ENCODE results near the gene IL5. TPM values are rescaled to one million over a fixed set of nuclear protein-coding genes. Genes with fewer than 3 reads are reported as not detected.
"Not testable (repeated sequence)": the region's sequence is repeated elsewhere in the genome, so short reads cannot be mapped to it uniquely, and the experiment has no call there.

The IL5 gene
- total RNA-seq, 1 donor from 2014 or later, result not detected

DNA sequence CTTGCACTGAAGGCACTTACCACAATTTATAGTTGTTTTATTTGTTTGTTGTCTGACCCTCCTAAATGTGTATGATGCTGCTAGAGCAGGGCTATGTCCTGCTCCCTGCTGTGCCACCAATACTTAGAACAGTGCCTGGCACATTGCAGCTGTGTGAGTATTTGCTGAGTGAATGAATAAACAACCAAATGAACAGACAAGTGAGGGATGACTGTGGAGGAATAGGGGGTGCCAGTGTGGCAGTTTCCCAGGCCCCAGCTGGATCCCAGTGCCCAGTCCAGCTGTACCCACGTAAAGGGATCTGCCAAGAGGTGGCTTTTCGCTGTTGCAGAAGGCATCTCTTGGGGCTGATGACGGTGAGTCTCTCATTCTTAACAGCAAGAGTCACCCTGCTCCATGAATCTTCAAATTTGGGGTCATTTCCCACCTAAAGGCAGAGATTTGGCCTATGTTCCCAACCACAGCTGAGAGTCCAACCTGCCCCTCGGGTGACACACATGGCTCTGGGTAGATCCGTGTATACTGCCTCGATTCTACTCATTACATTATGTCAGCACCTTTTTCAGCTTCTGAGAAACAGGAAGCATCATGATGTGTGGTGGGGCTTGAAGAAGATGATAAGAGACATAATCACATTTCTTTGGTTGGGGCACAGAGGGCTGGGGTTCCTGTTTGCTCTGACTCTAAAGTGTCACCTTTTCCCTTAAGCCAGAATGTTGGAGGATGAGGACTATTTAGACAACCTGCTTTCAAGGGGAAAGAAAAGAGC is 14.3 kb downstream of the IL5 start:
- no peak for DNase-seq

GRCh38 chr5:132528021-132528420 is 15.3 kb downstream of the IL5 start:
- DNase-seq, result no peak

DNA sequence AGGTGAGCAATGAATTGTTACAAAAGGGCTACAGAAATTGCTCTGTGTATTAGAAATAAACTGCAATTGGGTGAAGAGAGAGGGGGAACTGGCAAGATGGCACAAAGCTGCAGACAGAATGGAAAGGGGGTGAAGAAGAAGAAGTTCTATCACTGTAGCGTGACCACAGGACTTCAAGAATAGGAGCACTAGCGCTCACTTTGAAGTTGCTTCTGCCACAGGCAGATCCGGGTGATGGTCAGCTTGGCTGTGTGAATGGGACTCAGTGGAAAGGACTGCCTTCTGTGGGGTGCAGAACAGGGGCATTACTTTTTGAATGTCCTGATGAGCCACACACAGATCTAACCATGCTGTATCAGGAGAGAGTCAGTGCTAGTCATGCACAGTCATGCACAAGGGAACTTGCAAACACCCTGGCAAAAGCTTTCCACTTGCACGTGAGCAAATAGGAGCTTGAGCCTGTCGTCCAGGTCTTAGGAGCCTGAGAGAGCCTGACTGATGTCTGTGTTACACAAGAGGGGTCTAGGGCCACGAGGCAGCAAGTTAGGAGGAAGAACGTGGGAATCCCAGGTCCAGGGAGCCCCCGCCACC is 16.3 kb downstream of the IL5 start:
- no peak for DNase-seq

GRCh38 chr5:132526290-132526973 is 16.9 kb downstream of the IL5 start:
- peak; percentile 80 for DNase-seq

GRCh38 chr5:132525299-132525724 is 18.0 kb downstream of the IL5 start:
- no peak for DNase-seq

- not testable (repeated sequence) for DNase-seq
These were observed 18.4 kb downstream of the IL5 start for GRCh38 chr5:132524877-132525276.

GRCh38 chr5:132522067-132522466 is 21.3 kb downstream of the IL5 start:
- DNase-seq, result not testable (repeated sequence)

DNA sequence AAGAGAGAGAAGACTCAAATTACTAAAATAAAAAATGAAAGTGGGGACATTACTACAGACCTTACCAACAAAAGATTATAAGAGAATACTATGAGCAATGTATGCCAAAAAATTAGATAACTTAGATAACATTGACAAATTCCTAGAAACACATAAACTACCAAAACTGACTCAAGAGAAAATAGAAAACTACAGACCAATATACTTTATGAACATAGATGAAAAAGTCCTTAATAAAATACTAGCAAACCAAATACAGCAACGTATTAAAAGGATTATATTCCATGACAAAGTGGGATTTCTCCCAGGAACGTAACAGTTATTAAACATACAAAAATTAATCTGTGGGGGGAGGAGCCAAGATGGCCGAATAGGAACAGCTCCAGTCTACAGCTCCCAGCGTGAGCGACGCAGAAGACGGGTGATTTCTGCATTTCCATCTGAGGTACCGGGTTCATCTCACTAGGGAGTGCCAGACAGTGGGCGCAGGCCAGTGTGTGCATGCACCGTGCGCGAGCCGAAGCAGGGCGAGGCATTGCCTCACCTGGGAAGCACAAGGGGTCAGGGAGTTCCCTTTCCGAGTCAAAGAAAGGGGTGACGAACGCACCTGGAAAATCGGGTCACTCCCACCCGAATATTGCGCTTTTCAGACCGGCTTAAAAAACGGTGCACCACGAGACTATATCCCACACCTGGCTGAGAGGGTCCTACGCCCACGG is 29.5 kb downstream of the IL5 start:
- not testable (repeated sequence) for DNase-seq

DNA sequence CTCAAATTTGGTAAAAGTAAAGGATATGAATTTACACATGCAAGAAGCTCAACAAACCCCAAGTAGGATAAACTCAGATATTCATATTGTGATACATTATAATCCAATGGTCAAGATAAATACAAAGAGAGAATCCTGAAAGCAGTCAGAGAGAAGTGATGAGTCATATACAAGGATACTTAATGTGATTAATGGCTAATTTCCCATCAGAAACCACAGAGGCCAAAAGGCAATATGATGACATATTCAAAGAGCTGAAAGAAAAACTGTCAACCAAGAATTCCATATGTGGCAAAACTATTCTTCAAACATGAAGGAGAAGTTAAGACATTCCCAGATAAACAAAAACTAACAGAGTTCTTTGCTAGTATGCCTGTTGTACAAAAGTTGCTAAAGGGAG is 33.2 kb downstream of the IL5 start:
- no peak for DNase-seq

GRCh38 chr5:132506094-132506692 is 37.1 kb downstream of the IL5 start:
- peak; percentile 68 for DNase-seq

- no peak for DNase-seq
These were observed 37.7 kb downstream of the IL5 start for GRCh38 chr5:132505641-132506040.

GRCh38 chr5:132504746-132505145 is 38.6 kb downstream of the IL5 start:
- no peak for DNase-seq

GRCh38 chr5:132503244-132503643 is 40.1 kb downstream of the IL5 start:
- no peak for DNase-seq

GRCh38 chr5:132501961-132502931 is 41.1 kb downstream of the IL5 start:
- no peak for DNase-seq

DNA sequence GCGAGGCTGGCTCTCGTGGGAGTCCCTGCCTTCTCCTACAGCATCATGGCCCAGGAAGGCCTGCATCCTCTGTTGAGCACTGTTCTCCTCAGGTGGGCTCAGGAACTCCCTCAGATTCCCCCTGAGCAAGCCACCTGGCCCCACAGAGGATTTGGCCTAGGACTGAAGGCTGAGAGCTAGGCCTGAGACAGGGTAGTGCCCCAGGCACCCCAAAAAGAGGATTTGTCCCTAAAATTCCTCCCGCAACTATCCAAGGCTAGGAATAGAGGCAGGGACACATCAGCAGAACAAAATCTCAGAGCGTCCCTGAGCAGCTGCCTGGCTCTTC is 41.7 kb downstream of the IL5 start:
- DNase-seq, result no peak

GRCh38 chr5:132500931-132501628 is 42.2 kb downstream of the IL5 start:
- DNase-seq, result peak; percentile 75

DNA sequence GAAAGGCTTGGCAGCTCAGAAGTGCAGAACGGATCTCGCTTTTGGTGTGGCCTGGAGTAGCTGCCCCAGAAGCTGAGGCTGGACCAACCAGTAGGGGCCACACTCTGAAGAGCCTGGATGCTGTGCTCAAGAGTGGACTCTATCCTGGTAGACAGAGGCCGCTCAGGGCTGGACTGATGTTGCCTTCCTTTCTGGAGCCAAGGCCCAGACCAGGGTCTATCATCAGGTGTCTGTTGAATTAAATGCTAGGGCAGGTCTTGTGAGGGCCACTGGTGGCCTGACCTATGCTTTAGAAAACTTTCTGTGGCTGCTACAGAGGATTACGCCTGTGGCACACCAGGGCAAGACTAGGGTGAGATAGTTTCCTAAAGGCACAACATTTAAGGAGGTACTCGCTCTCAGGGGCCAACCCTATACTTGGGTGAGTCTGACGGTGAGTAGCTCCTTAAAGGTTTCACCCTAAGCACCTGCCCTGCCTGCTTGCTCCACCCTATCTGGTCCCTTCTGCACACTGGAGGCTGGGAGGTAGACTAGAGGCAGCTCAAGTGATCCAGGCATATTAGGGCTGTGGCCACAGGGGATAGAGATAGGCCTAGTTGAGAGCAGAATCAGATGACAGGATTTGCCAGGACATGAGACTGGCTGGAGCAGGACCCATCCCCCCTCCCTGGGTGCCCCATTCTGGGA is 42.9 kb downstream of the IL5 start:
- no peak for DNase-seq

- DNase-seq, result no peak
These were observed 43.7 kb downstream of the IL5 start for GRCh38 chr5:132499440-132500243.

- no peak for DNase-seq
These were observed 44.5 kb downstream of the IL5 start for GRCh38 chr5:132498686-132499271.

Measured in tongue (tissue), 2 donors.